NCI-H226 (cell line): ENCODE results near the gene CCL26.
"Not testable (repeated sequence)": the region's sequence is repeated elsewhere in the genome, so short reads cannot be mapped to it uniquely, and the experiment has no call there.

Experiments used
- DNase-seq: peaks from one replicate; pipeline ENCODE4 v3.0.0-alpha.2; 2015

Gene CCL26

GRCh38 chr7:75737856-75738603 lies 34.0 kb downstream of the CCL26 start:
- DNase-seq: no peak

- DNase-seq: no peak
Measured at GRCh38 chr7:75735581-75736350, 36.2 kb downstream of the CCL26 start.

DNA sequence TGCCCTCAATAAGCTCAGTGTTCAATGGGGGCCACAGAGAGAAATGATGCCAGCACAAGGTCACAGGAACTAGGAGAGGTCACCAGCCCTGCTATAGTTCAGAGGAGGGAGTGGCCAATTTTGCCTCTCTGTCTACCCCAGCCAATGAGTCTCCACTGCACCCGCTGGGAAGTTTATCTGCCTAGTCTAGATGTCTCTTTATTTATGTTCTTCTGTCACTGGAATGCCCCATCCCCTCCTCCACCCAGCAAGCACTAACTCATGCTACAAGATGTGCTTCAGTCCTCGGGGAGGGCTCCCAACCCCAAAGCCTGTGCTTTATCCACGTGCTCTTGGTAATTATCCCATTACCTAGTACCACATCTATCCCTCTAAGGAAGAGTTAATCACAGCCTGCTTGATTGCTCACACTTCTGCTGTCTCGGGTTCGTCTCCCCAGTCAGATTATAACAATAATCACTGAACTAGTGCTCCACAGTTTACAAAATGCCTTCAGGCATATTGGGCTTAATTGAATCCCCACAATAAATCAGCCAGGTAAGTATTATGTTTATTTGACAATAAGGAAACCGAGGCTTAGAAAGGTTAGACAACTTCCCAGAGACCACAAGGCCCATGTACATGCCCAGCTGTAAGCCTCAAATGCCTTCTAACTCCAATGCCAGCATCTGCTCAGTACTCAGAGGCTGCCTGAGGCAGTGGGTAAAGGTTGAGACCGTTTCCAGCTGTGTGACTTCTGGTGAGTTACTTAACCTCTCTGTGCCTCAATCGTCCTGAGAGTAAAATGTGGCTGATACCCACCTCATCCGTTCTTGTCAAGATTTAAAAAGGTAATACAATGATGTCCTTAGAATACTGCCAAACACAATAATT lies 37.2 kb downstream of the CCL26 start:
- no peak for DNase-seq

DNA sequence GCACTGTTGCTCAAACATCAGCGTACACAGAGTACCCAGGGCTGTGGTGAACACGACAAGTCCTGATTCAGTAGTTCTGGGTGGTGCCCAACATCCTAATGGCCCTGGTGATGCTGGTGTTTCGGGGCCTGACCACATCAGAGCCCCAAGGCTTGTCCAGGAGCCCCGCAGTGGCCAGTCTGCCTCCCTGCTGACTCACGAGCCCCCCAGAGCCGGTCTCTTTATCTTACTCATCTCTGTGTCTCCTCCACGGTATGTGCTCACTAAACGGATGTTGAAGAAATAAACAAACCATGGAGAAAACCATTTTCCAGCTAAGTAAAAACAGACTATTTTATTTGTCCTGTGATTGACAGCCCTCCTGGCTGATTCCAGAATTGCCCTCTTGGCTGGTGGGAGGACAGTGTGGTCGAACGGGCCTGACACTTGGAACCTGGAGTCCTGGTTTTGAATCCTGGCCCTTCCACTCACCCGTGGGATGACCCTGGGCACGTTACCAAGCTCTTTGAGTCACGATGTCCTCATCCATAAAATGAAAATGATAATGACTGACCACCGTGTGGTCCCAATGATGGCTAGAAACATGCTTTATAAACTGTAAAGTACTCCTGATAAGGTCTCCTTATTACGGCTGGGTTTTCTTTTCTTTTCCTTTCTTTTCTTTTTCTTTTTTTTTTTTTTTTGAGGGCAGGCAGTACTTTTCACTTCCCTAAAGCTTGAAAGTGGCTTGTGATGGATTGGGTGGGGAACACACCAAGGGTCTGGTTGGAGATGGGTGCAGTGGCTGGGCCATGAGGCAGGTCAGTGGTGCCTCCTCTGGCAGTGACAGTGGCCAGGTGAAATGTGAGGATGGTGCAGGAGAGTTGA lies 39.0 kb downstream of the CCL26 start:
- DNase-seq: peak; percentile 73

- no peak for DNase-seq
Measured at GRCh38 chr7:75732016-75732521, 39.9 kb downstream of the CCL26 start.

DNA sequence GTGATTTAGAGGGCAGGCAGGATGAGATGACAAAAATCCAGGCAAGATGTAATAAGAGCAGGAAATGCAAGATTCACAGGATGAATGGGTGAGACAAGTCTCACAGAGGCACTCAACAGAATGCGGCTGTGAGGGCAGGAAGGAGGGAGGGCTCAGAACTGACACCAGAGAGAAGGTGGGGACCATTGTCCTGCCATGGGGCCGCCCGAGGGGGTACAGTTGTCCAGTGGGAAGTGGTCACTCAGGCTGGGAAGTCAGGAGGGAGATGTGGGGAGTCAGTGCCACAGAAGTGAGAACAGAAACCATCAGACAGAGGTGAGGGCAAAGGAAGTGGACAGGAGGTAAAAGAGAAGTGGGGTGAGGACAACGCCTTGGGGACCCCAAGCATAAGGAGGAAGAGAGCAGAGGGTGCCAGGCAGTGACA lies 42.1 kb downstream of the CCL26 start:
- DNase-seq: no peak

- DNase-seq: peak; percentile 53
Measured at GRCh38 chr7:75727881-75728593, 44.0 kb downstream of the CCL26 start.

DNA sequence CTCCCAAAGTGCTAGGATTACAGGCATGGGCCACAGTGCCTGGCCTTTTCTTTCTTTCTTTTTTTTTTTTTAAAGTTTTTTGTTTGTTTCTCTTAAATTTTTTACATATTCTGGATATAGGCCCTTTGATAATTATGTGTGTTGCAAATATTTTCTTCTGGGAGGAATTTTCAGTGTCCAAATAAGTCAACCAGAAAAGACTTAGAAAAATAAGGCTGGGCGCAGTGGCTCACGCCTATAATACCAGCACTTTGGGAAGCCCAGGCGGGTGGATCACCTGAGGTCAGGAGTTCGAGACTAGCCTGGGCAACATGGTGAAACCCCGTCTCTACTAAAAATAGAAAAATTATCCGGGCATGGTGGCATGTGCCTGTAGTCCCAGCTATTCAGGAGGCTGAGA lies 44.7 kb downstream of the CCL26 start:
- DNase-seq: not testable (repeated sequence)

DNA sequence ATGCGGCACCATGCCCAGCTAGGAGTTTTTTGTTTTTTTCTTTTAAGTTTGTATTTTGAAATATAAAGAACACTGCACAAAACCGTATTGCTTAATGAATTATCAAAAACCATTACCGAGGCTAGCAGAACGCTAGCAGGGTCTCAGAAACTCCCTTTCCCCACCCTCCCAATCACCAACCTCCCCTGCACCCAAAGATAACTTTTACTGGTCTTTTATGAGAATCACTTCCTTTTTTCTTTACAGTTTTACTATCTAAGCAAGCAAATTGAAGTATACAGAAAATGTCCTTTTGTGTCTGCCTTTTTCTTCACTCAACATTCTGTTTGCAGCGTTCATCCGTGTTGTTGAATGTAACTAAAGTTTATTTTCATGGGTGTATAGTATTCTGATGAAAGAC lies 46.7 kb downstream of the CCL26 start:
- no peak for DNase-seq

- no peak for DNase-seq
Measured at GRCh38 chr7:75723444-75723843, 48.6 kb downstream of the CCL26 start.

DNA sequence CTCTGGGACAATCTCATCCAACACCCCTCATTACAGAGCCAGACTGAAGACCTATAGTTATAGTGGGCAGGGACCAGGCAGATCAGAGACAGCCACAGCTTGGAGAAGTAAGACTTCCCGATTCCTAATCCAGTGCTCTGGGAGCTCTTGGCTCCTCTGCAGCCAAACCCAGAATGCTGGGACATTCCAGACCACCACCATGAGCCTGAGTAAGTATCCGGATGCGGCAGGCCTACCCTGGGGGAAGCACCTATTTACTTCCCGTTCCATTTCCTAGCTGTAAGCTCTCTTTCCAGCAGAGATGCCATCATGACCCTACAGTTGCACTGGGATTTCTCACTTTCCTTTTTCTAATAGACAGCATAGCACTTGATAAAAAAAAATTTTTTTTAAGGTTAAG lies 49.6 kb downstream of the CCL26 start:
- no peak for DNase-seq

GRCh38 chr7:75721922-75722321 lies 50.1 kb downstream of the CCL26 start:
- DNase-seq: not testable (repeated sequence)

DNA sequence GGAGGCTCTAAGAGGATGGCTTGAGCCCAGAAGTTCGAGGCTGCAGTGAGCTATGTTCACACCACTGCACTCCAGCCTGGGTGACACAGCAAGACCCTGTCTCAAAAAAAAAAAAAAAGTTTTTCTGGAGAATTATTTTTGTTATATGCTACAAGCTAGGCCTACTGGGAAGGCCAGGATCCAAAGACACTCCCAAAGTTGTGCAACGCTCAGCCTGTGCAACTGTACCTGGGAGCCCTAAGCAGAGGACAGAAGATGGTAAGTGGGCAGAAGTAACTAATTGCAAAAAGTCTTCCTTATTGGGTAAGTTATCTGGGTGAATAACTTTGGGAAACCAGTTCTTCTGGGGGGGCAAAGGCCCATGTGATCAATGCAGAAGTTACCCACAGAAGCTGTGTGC lies 50.6 kb downstream of the CCL26 start:
- DNase-seq: no peak

DNA sequence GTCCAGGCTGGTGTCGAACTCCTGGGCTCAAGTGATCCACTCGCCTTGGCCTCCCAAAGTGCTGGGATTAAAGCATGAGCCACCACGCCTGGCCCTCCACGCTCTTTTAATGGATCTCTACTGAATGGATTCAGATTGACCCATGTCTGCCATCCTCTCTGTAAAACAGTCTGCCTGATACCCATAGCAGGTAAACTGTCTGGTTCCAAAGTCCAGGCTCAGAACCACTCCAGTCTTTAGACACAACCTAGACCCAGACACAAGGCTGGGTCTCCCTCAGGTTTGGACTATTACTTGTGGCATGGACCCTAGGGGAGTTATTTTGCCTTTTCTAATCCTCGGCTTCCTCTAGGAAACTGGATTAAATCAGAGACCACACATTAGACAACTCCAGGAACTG lies 52.4 kb downstream of the CCL26 start:
- no peak for DNase-seq
